ENCODE results near the gene STX4. TPM values are rescaled to one million over a fixed set of nuclear protein-coding genes. Genes with fewer than 3 reads are reported as not detected.

The STX4 gene
- total RNA-seq, 1 experiment from 2014 or later = 32.3 TPM

GRCh38 chr16:31079342-31079944, 46.1 kb downstream of the STX4 start:
- H3K56ac ChIP-seq (ENCODE audit: insufficient read length, low read depth, low read length) = no peak overlapping the region
- H3K4me1 ChIP-seq (ENCODE audit: insufficient read depth, low read length) = no peaks in the 10 kb centered on the region
- TF ChIP-seq, protein P1, sequence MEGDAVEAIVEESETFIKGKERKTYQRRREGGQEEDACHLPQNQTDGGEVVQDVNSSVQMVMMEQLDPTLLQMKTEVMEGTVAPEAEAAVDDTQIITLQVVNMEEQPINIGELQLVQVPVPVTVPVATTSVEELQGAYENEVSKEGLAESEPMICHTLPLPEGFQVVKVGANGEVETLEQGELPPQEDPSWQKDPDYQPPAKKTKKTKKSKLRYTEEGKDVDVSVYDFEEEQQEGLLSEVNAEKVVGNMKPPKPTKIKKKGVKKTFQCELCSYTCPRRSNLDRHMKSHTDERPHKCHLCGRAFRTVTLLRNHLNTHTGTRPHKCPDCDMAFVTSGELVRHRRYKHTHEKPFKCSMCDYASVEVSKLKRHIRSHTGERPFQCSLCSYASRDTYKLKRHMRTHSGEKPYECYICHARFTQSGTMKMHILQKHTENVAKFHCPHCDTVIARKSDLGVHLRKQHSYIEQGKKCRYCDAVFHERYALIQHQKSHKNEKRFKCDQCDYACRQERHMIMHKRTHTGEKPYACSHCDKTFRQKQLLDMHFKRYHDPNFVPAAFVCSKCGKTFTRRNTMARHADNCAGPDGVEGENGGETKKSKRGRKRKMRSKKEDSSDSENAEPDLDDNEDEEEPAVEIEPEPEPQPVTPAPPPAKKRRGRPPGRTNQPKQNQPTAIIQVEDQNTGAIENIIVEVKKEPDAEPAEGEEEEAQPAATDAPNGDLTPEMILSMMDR (conservative IDR thresholded peaks at IDR 0.05) = no peak
- no peak overlapping the region for H2AFZ ChIP-seq (ENCODE audit: low read length)
- no peak overlapping the region for H2BK12ac ChIP-seq (ENCODE audit: insufficient read length, low read depth, low read length)
- no peak for DNase-seq
- H3K79me2 ChIP-seq (ENCODE audit: insufficient read depth, low read length) = peaks cover 2% of the 10 kb centered on the region; the same call in 1 of the 2 replicates
- no peaks in the 10 kb centered on the region for H3K23me2 ChIP-seq (ENCODE audit: insufficient read length, low read depth, low read length, poor library complexity, severe bottlenecking)
- peaks cover 4% of the 10 kb centered on the region for H4K20me1 ChIP-seq (ENCODE audit: control insufficient read depth, insufficient read depth, insufficient read length)
- H3K27ac ChIP-seq (ENCODE audit: insufficient read length, low read depth, low read length) = no peak overlapping the region
- no peaks in the 10 kb centered on the region for H3K79me1 ChIP-seq (ENCODE audit: insufficient read depth, low read depth, low read length, poor library complexity, severe bottlenecking)
- no peaks in the 10 kb centered on the region for H3K9me3 ChIP-seq (ENCODE audit: control insufficient read depth, low read depth, low read length)
- Mint-ChIP-seq H3K9me3 (no peaks in the 10 kb centered on the region), H3K4me3 (no peak overlapping the region), H3K4me1 (peaks cover 7 to 11% of the 10 kb centered on the region in 2 experiments), H3K36me3 (ENCODE audit: insufficient read depth in 1 of 3, low read depth in 3 of 3) (peaks cover 31 to 61% (median 57%) of the 10 kb centered on the region in 3 experiments; a peak in 6 of 7 replicates), H3K27me3 (ENCODE audit: low read depth) (no peaks in the 10 kb centered on the region), H3K27ac (peak overlapping the region in 1 of 3 experiments; percentile 90; a peak in 2 of 7 replicates)
- H2AK5ac ChIP-seq (ENCODE audit: insufficient read length, low read length) = no peak overlapping the region
- no peak overlapping the region for H3K18ac ChIP-seq (ENCODE audit: insufficient read length, low read depth, low read length)
- H3K9ac ChIP-seq (ENCODE audit: extremely low read depth, insufficient read length, low read length) = no peak overlapping the region
- no peak overlapping the region for H3K14ac ChIP-seq (ENCODE audit: insufficient read depth, low read length)
- WGBS (ENCODE audit: extremely low coverage, insufficient read length, low lambda C conversion rate) = no CpG with 5 or more reads among the region's 13 CpGs
- no peak overlapping the region for H3T11ph ChIP-seq (ENCODE audit: low read length)
- H3K27me3 ChIP-seq (ENCODE audit: insufficient read depth, low read length) = no peaks in the 10 kb centered on the region
- no peak overlapping the region for H2BK20ac ChIP-seq (ENCODE audit: low read depth, low read length, poor library complexity, severe bottlenecking)
- no peak overlapping the region for H3K4ac ChIP-seq (ENCODE audit: low read depth, low read length)
- H2BK5ac ChIP-seq (ENCODE audit: insufficient read length, low read length) = no peak overlapping the region
- H3K4me2 ChIP-seq (ENCODE audit: insufficient read depth, insufficient read length, low read length) = no peak overlapping the region
- H4K8ac ChIP-seq (replicated peaks; ENCODE audit: insufficient read length, low read depth, low read length) = no peak overlapping the region
- H4K91ac ChIP-seq (ENCODE audit: insufficient read length, low read depth, low read length) = no peak overlapping the region
- H2BK120ac ChIP-seq (ENCODE audit: low read depth, low read length, poor library complexity, severe bottlenecking) = no peak overlapping the region
- no peak overlapping the region for H4K5ac ChIP-seq (ENCODE audit: insufficient read length, low read depth, low read length)
- H3K23ac ChIP-seq (ENCODE audit: insufficient read length, low read depth, low read length) = no peak overlapping the region
- H2BK15ac ChIP-seq (ENCODE audit: low read depth, low read length) = no peak overlapping the region
